Measurements from ENCODE around the gene DGLUCY.

DNA sequence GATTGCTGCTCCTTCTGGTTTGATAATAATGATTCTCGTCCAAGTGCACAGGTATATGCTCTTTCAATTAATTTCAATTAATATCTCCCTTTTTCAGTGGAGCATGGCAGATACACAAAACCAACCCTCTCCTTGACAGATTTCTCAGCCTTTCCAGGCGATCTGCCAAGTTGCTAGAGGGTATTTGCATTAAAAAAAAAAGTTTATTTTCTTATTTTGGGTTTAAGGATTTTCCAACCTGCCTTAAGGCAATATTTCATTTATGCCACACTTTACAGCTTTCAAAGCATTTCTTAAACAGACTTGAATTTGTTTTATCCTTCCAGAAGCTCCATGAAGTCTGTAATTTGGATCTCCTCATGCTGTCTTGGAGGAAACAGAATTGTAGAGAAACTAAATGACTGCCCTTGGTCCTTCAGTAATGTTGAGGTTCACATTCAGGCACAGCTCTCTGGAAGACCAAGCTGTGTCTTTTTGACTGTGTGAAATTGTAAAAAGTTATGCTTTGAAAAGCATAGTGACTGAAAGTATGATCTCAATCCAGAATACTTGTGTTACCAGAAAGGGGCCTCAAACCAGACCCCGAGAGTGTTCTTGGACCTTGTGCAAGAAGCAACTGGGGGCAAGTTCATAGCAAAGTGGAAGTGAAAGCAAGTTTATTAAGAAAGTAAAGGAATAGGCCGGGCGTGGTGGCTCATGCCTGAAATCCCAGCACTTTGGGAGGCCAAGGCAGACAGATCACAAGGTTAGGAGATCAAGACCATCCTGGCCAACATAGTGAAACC lies 2.3 kb downstream of the DGLUCY start:
- no peak for TF ChIP-seq POLR2A (IDR thresholded peaks at IDR 0.05)
- TF ChIP-seq, protein P1, sequence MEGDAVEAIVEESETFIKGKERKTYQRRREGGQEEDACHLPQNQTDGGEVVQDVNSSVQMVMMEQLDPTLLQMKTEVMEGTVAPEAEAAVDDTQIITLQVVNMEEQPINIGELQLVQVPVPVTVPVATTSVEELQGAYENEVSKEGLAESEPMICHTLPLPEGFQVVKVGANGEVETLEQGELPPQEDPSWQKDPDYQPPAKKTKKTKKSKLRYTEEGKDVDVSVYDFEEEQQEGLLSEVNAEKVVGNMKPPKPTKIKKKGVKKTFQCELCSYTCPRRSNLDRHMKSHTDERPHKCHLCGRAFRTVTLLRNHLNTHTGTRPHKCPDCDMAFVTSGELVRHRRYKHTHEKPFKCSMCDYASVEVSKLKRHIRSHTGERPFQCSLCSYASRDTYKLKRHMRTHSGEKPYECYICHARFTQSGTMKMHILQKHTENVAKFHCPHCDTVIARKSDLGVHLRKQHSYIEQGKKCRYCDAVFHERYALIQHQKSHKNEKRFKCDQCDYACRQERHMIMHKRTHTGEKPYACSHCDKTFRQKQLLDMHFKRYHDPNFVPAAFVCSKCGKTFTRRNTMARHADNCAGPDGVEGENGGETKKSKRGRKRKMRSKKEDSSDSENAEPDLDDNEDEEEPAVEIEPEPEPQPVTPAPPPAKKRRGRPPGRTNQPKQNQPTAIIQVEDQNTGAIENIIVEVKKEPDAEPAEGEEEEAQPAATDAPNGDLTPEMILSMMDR (IDR thresholded peaks at IDR 0.05), result no peak
